IMR-90 (cell line): ENCODE measurements around the gene GCN1. TPM values are rescaled to one million over a fixed set of nuclear protein-coding genes. Genes with fewer than 3 reads are reported as not detected.

Source experiments
- ATAC-seq: fragments of 200-7000 bp; cut with Tn5 transposase; 2 replicates; pipeline ENCODE4 v1.9.1; 2020; ENCODE audit warnings: low read depth, mild to moderate bottlenecking, moderate library complexity
- BruUV-seq: library from RNA; stranded (reverse); fragments of 400-500 nt; replicated peaks from 2 replicates; lab custom pipeline; 2021; lab: Mats Ljungman, UMichigan
- CTCF ChIA-PET: fragments of 300-600 bp; formaldehyde crosslinking; extraction: SDS; loops from one replicate; lab custom pipeline; 2021; ENCODE audit warnings: antibody characterized with exemption; lab: Yijun Ruan, JAX
- POLR2A ChIA-PET: fragments of 300-600 bp; sonication (Branson Sonifier 250); formaldehyde crosslinking; loops from one replicate; lab custom pipeline; 2022; ENCODE audit warnings: antibody characterized with exemption; ENCODE audit not compliant: unreplicated experiment; lab: Charles Lee
- DNase-seq: peaks from one replicate; pipeline ENCODE4 v3.0.0; 2013
- H2AFZ ChIP-seq: replicated peaks from 2 replicates; pipeline ENCODE3; 2013; ENCODE audit warnings: low read length, mild to moderate bottlenecking; ENCODE audit not compliant: poor library complexity
- H2AK5ac ChIP-seq: 2 replicates; pipeline ENCODE4 v1.6.1; 2013; ENCODE audit warnings: low read depth, low read length, inconsistent platforms
- H2AK9ac ChIP-seq: replicated peaks from 2 replicates; pipeline ENCODE3; 2013; ENCODE audit warnings: mild to moderate bottlenecking, low read depth, low read length, moderate library complexity; ENCODE audit not compliant: poor library complexity
- H2BK120ac ChIP-seq: 2 replicates; pipeline ENCODE4 v1.6.1; 2013; ENCODE audit warnings: low read depth, low read length, inconsistent platforms
- H2BK15ac ChIP-seq: 3 replicates; pipeline ENCODE4 v1.6.1; 2013; ENCODE audit warnings: low read depth, low read length, inconsistent platforms
- H2BK20ac ChIP-seq: 2 replicates; pipeline ENCODE4 v1.6.1; 2013; ENCODE audit warnings: low read depth, mild to moderate bottlenecking, inconsistent platforms, low read length, moderate library complexity
- H2BK5ac ChIP-seq: 2 replicates; pipeline ENCODE4 v1.6.1; 2013; ENCODE audit warnings: mild to moderate bottlenecking, low read depth, low read length, inconsistent platforms; ENCODE audit not compliant: poor library complexity, severe bottlenecking
- H3K14ac ChIP-seq: replicated peaks from 2 replicates; pipeline ENCODE4 v1.6.1; 2013; ENCODE audit warnings: low read depth, low read length, inconsistent platforms
- H3K18ac ChIP-seq: 2 replicates; pipeline ENCODE4 v1.6.1; 2013; ENCODE audit warnings: low read depth, low read length, control low read depth
- H3K23ac ChIP-seq: 2 replicates; pipeline ENCODE4 v1.6.1; 2013; ENCODE audit warnings: low read depth, low read length, inconsistent platforms
- H3K27ac ChIP-seq: 2 replicates; pipeline ENCODE4 v1.5.1; 2013; ENCODE audit warnings: mild to moderate bottlenecking, control low read depth, low read length; ENCODE audit not compliant: insufficient read depth
- H3K27me3 ChIP-seq: 2 replicates; pipeline ENCODE4 v1.6.1; 2013; ENCODE audit warnings: low read length; ENCODE audit not compliant: control insufficient read depth, insufficient read depth
- H3K36me3 ChIP-seq: 2 replicates; pipeline ENCODE4 v1.6.1; 2013; ENCODE audit warnings: low read length, mixed read lengths; ENCODE audit not compliant: control insufficient read depth, insufficient read depth
- H3K4ac ChIP-seq: 2 replicates; pipeline ENCODE4 v1.6.1; 2013; ENCODE audit warnings: low read depth, low read length, inconsistent platforms
- H3K4me1 ChIP-seq: 2 replicates; pipeline ENCODE4 v1.6.1; 2013; ENCODE audit warnings: low read length, mixed read lengths; ENCODE audit not compliant: control insufficient read depth, insufficient read depth
- H3K4me2 ChIP-seq: 2 replicates; pipeline ENCODE4 v1.6.1; 2013; ENCODE audit warnings: low read depth, mild to moderate bottlenecking, control low read depth, low read length, moderate library complexity
- H3K4me3 ChIP-seq: 2 replicates; pipeline ENCODE4 v1.5.1; 2013; ENCODE audit warnings: low read depth, mild to moderate bottlenecking, control low read depth, low read length, moderate library complexity; ENCODE audit not compliant: insufficient read depth
- H3K56ac ChIP-seq: 2 replicates; pipeline ENCODE4 v1.6.1; 2013; ENCODE audit warnings: low read length, inconsistent platforms; ENCODE audit not compliant: insufficient read depth; ENCODE audit errors: extremely low read depth
- H3K79me1 ChIP-seq, 2 experiments: 2 replicates each; pipeline ENCODE4 v1.6.1; 2013; ENCODE audit warnings: low read length in 2 of 2, inconsistent platforms in 1 of 2, low read depth in 1 of 2
- H3K9ac ChIP-seq: 2 replicates; pipeline ENCODE4 v1.6.1; 2013; ENCODE audit warnings: low read depth, low read length, control low read depth
- H3K9me1 ChIP-seq: 2 replicates; pipeline ENCODE4 v1.6.1; 2013; ENCODE audit warnings: low read length, inconsistent platforms; ENCODE audit not compliant: insufficient read depth
- H3K9me3 ChIP-seq: 2 replicates; pipeline ENCODE4 v1.6.1; 2013; ENCODE audit warnings: low read length; ENCODE audit not compliant: control insufficient read depth, insufficient read depth
- H4K20me1 ChIP-seq: 2 replicates; pipeline ENCODE4 v1.6.1; 2013; ENCODE audit warnings: low read length, inconsistent platforms; ENCODE audit not compliant: insufficient read depth
- H4K5ac ChIP-seq: 2 replicates; pipeline ENCODE4 v1.6.1; 2013; ENCODE audit warnings: mild to moderate bottlenecking, low read depth, low read length, control low read depth
- H4K8ac ChIP-seq, 2 experiments: 2 replicates each; pipeline ENCODE4 v1.6.1; 2013; ENCODE audit warnings: low read depth in 2 of 2, low read length in 2 of 2, control low read depth in 1 of 2, inconsistent platforms in 1 of 2
- H4K91ac ChIP-seq: 2 replicates; pipeline ENCODE4 v1.6.1; 2013; ENCODE audit warnings: low read depth, low read length, inconsistent platforms; ENCODE audit not compliant: insufficient read depth
- CEBPB ChIP-seq: IDR thresholded peaks from 2 replicates; pipeline ENCODE4 v1.6.1; 2012; ENCODE audit warnings: low read depth, low read length, improper control_type of control experiment
- CHD1 ChIP-seq: IDR thresholded peaks from 2 replicates; pipeline ENCODE4 v1.6.1; 2012; ENCODE audit warnings: low read depth, low read length, improper control_type of control experiment
- FOS ChIP-seq: fragments of 150-350 bp; IDR thresholded peaks from 2 replicates; pipeline ENCODE4 v1.6.1; 2016; ENCODE audit warnings: low read depth, low read length
- MAFK ChIP-seq: IDR thresholded peaks from 2 replicates; pipeline ENCODE4 v1.6.1; 2012; ENCODE audit warnings: low read depth, low read length, improper control_type of control experiment
- MAZ ChIP-seq: IDR thresholded peaks from 2 replicates; pipeline ENCODE4 v1.6.1; 2012; ENCODE audit warnings: low read depth, mild to moderate bottlenecking, low read length, improper control_type of control experiment, moderate library complexity, borderline replicate concordance
- MXI1 ChIP-seq: IDR thresholded peaks from 2 replicates; pipeline ENCODE4 v1.6.1; 2012; ENCODE audit warnings: low read depth, mild to moderate bottlenecking, low read length, moderate library complexity, borderline replicate concordance
- NFE2L2 ChIP-seq: fragments of 150-350 bp; IDR thresholded peaks from 2 replicates; pipeline ENCODE4 v1.6.1; 2016; ENCODE audit warnings: low read depth, mild to moderate bottlenecking, low read length
- POLR2A ChIP-seq: IDR thresholded peaks from 2 replicates; pipeline ENCODE4 v1.6.1; 2012; ENCODE audit warnings: mild to moderate bottlenecking, low read depth, low read length
- RAD21 ChIP-seq: IDR thresholded peaks from 2 replicates; pipeline ENCODE4 v1.6.1; 2012; ENCODE audit warnings: low read length, improper control_type of control experiment
- RCOR1 ChIP-seq: IDR thresholded peaks from 2 replicates; pipeline ENCODE4 v1.6.1; 2012; ENCODE audit warnings: mild to moderate bottlenecking, low read length, improper control_type of control experiment; ENCODE audit not compliant: insufficient replicate concordance
- RFX5 ChIP-seq: IDR thresholded peaks from 2 replicates; pipeline ENCODE4 v1.8.0; 2012; ENCODE audit warnings: low read depth, mild to moderate bottlenecking, low read length, moderate library complexity
- SMC3 ChIP-seq: fragments of 150-350 bp; IDR thresholded peaks from 2 replicates; pipeline ENCODE4 v1.6.1; 2016; ENCODE audit warnings: low read depth, mild to moderate bottlenecking, antibody characterized with exemption, low read length, moderate library complexity
- WGBS, 2 experiments: methylation state at CpG; one replicate each; pipeline versions ENCODE4 v1.1.5 to v1.1.7; 2013; ENCODE audit warnings: missing lambda C conversion rate in 2 of 2; ENCODE audit not compliant: insufficient read length in 1 of 2; ENCODE audit errors: extremely low coverage in 2 of 2; 5-methylcytosine and 5-hydroxymethylcytosine counted together
- dilution Hi-C: fragments of 300-500 bp; cut with HindIII; formaldehyde crosslinking; loops from one replicate; pipeline ENCODE4 v1.14.3; 2018; ENCODE audit warnings: low sequenced_read_pairs; ENCODE audit not compliant: unreplicated experiment
- in situ Hi-C: fragments of 300-500 bp; cut with MboI; formaldehyde crosslinking; loops from 3 replicates; pipeline ENCODE4 v1.14.3; 2019; ENCODE audit warnings: low sequenced_read_pairs, inconsistent platforms, mixed read lengths
- intact Hi-C: fragments of 100-400 bp; cut with micrococcal nuclease; formaldehyde crosslinking; loops from 2 replicates; pipeline ENCODE4 v1.10.0; 2022
- polyA plus RNA-seq, 3 experiments: library from polyadenylated mRNA; depleted of rRNA; stranded (reverse); fragments of >200 nt; gene quantifications; 2 replicates each; pipeline ENCODE4 v1.2.3, GENCODE V29; 2012; ENCODE audit warnings: low replicate concordance in 1 of 3
- total RNA-seq: library from RNA; depleted of rRNA; stranded (reverse); fragments of >200 nt; gene quantifications from 2 replicates; pipeline ENCODE4 v1.2.3, GENCODE V29; 2012
- TF ChIP-seq, protein P1 (sequence below): fragments of 150-350 bp; IDR thresholded peaks from 2 replicates; pipeline ENCODE4 v1.6.1; 2016; ENCODE audit warnings: low read depth, mild to moderate bottlenecking, low read length, moderate library complexity, borderline replicate concordance
- TF ChIP-seq, protein P2 (sequence below): conservative IDR thresholded peaks from 2 replicates; pipeline ENCODE4 v1.5.1; 2012; ENCODE audit warnings: mild to moderate bottlenecking, low read depth, low read length, improper control_type of control experiment
- TF ChIP-seq, protein P3 (sequence below): fragments of 150-350 bp; IDR thresholded peaks from 2 replicates; pipeline ENCODE4 v1.6.1; 2017; ENCODE audit warnings: mild to moderate bottlenecking, antibody characterized with exemption, low read length, low read depth

Gene GCN1
- total and polyA plus RNA-seq, 2 of the 4 experiments (the other 2 are of a cell fraction): 57.8 to 77.6 TPM

DNA sequence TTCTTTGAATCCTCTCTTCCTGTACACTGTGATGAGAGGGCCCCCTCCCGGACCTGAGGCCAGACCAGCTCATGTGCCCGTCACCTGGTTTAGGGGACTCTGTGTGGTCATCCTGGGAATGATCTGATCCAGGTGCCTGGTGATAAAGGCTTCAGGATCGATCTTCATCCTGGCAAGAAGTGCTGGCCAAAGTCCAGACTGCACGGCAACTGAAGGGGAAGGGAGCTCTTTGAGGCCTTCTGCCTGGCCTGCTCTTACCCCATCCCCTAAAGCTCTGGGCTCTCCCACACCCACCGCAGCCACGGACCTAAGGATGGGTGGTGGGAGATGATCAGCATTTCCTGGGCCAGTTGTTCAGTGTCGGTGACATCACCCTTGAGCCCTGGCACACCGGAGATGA lies 31.8 kb downstream of the GCN1 start:
- H2BK5ac ChIP-seq: no peak overlapping the region
- no peak overlapping the region for H3K56ac ChIP-seq
- no peak overlapping the region for H2BK15ac ChIP-seq
- no peak overlapping the region for H2AK5ac ChIP-seq
- no peak for TF ChIP-seq POLR2A
- TF ChIP-seq, protein P1, sequence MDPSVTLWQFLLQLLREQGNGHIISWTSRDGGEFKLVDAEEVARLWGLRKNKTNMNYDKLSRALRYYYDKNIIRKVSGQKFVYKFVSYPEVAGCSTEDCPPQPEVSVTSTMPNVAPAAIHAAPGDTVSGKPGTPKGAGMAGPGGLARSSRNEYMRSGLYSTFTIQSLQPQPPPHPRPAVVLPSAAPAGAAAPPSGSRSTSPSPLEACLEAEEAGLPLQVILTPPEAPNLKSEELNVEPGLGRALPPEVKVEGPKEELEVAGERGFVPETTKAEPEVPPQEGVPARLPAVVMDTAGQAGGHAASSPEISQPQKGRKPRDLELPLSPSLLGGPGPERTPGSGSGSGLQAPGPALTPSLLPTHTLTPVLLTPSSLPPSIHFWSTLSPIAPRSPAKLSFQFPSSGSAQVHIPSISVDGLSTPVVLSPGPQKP: no peak
- TF ChIP-seq MAZ: no peak
- no peak for TF ChIP-seq RFX5
- TF ChIP-seq MAFK: no peak
- TF ChIP-seq FOS: no peak
- no peak for TF ChIP-seq MXI1
- TF ChIP-seq, protein P2, sequence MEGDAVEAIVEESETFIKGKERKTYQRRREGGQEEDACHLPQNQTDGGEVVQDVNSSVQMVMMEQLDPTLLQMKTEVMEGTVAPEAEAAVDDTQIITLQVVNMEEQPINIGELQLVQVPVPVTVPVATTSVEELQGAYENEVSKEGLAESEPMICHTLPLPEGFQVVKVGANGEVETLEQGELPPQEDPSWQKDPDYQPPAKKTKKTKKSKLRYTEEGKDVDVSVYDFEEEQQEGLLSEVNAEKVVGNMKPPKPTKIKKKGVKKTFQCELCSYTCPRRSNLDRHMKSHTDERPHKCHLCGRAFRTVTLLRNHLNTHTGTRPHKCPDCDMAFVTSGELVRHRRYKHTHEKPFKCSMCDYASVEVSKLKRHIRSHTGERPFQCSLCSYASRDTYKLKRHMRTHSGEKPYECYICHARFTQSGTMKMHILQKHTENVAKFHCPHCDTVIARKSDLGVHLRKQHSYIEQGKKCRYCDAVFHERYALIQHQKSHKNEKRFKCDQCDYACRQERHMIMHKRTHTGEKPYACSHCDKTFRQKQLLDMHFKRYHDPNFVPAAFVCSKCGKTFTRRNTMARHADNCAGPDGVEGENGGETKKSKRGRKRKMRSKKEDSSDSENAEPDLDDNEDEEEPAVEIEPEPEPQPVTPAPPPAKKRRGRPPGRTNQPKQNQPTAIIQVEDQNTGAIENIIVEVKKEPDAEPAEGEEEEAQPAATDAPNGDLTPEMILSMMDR: no peak
- TF ChIP-seq CHD1: no peak
- TF ChIP-seq NFE2L2: no peak
- TF ChIP-seq CEBPB: no peak
- TF ChIP-seq RAD21: no peak
- TF ChIP-seq, protein P3, sequence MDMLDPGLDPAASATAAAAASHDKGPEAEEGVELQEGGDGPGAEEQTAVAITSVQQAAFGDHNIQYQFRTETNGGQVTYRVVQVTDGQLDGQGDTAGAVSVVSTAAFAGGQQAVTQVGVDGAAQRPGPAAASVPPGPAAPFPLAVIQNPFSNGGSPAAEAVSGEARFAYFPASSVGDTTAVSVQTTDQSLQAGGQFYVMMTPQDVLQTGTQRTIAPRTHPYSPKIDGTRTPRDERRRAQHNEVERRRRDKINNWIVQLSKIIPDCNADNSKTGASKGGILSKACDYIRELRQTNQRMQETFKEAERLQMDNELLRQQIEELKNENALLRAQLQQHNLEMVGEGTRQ: no peak
- TF ChIP-seq RCOR1: no peak
- TF ChIP-seq SMC3: no peak
- no peaks in the 10 kb centered on the region for H3K27me3 ChIP-seq
- no peaks in the 10 kb centered on the region for H3K9me3 ChIP-seq
- no peak overlapping the region for H2BK120ac ChIP-seq
- no peak overlapping the region for H4K8ac ChIP-seq
- H3K4ac ChIP-seq: no peak overlapping the region
- no peak overlapping the region for H2AFZ ChIP-seq
- H4K5ac ChIP-seq: no peak overlapping the region
- H3K27ac ChIP-seq: no peak overlapping the region
- H4K91ac ChIP-seq: no peak overlapping the region
- no peak overlapping the region for H3K4me2 ChIP-seq
- H3K36me3 ChIP-seq: peaks cover 71% of the 10 kb centered on the region
- no peak overlapping the region for H2BK20ac ChIP-seq
- H3K14ac ChIP-seq: no peak overlapping the region
- no peaks in the 10 kb centered on the region for H3K4me1 ChIP-seq
- ChIA-PET CTCF (no interaction called here), POLR2A (no interaction called here)
- H3K23ac ChIP-seq: no peak overlapping the region
- ATAC-seq (no peak), DNase-seq (no peak)
- in situ Hi-C loops: no loop called here
- intact Hi-C loops: no loop called here
- no peaks in the 10 kb centered on the region for H3K9me1 ChIP-seq
- 82% methylated on average over 2 of the region's 8 CpGs; no CpG with 5 or more reads in 1 of the 2 experiments for WGBS, 2 experiments
- H4K20me1 ChIP-seq: peaks cover 7% of the 10 kb centered on the region
- H3K79me1 ChIP-seq: peaks cover 7 to 15% of the 10 kb centered on the region in 2 experiments; a peak in 2 of 4 replicates
- no peak overlapping the region for H3K9ac ChIP-seq
- no peak overlapping the region for H2AK9ac ChIP-seq
- dilution Hi-C loops: no loop called here
- H3K4me3 ChIP-seq: no peak overlapping the region
- no peak overlapping the region for H3K18ac ChIP-seq
- no TSS peak for BruUV-seq
